Liver (tissue), 9 donors: ENCODE results near the gene GLIPR2. TPM values are rescaled to one million over a fixed set of nuclear protein-coding genes. Genes with fewer than 3 reads are reported as not detected.

Experiments used
- DNase-seq: peaks from one replicate; pipeline ENCODE4 v3.0.0-alpha.2; 2017; ENCODE audit warnings: low spot score
- H3K27ac ChIP-seq, 2 donors: one replicate each; pipeline ENCODE4 v1.7.0; 2013; ENCODE audit warnings: inconsistent platforms in 2 of 2, low read length in 2 of 2, control low read depth in 1 of 2, low read depth in 1 of 2, mild to moderate bottlenecking in 1 of 2
- H3K27me3 ChIP-seq, 4 donors: one replicate each; pipeline versions ENCODE4 v1.6.1 to v1.7.0; 2013; ENCODE audit warnings: low read length in 3 of 4, inconsistent platforms in 1 of 4, mild to moderate bottlenecking in 1 of 4, moderate library complexity in 1 of 4; ENCODE audit not compliant: control insufficient read depth in 4 of 4, insufficient read depth in 4 of 4
- H3K36me3 ChIP-seq, 4 donors: one replicate each; pipeline versions ENCODE4 v1.6.1 to v1.7.0; 2013; ENCODE audit warnings: low read length in 3 of 4, mild to moderate bottlenecking in 3 of 4, low read depth in 1 of 4, moderate library complexity in 1 of 4; ENCODE audit not compliant: control insufficient read depth in 4 of 4, insufficient read depth in 3 of 4
- H3K4me1 ChIP-seq, 4 donors: one replicate each; pipeline versions ENCODE4 v1.6.1 to v1.7.0; 2013; ENCODE audit warnings: low read length in 3 of 4, mild to moderate bottlenecking in 3 of 4, moderate library complexity in 1 of 4; ENCODE audit not compliant: control insufficient read depth in 4 of 4, insufficient read depth in 4 of 4
- H3K4me3 ChIP-seq, 3 donors: one replicate each; pipeline versions ENCODE4 v1.6.1 to v1.7.0; 2013; ENCODE audit warnings: low read length in 3 of 3, control low read depth in 1 of 3, low read depth in 1 of 3, mild to moderate bottlenecking in 1 of 3
- H3K9ac ChIP-seq, 2 donors: one replicate each; pipeline ENCODE4 v1.7.0; 2013; ENCODE audit warnings: low read length in 2 of 2, mild to moderate bottlenecking in 2 of 2, moderate library complexity in 2 of 2, control low read depth in 1 of 2, low read depth in 1 of 2
- H3K9me3 ChIP-seq, 4 donors: one replicate each; pipeline versions ENCODE4 v1.6.1 to v1.7.0; 2013; ENCODE audit warnings: low read length in 3 of 4; ENCODE audit not compliant: control insufficient read depth in 4 of 4
- CTCF ChIP-seq: fragments of 150-350 bp; IDR thresholded peaks from 2 replicates; pipeline ENCODE4 v1.5.1; 2017; ENCODE audit warnings: improper control_type of control experiment, low read depth, low read length; ENCODE audit not compliant: missing input control
- FOXA2 ChIP-seq: IDR thresholded peaks from 2 replicates; pipeline ENCODE4 v1.6.1; 2016; ENCODE audit warnings: antibody characterized with exemption
- HNF4G ChIP-seq: IDR thresholded peaks from 2 replicates; pipeline ENCODE4 v1.6.1; 2016; ENCODE audit warnings: antibody characterized with exemption
- RAD21 ChIP-seq, 2 donors: IDR thresholded peaks; 2 replicates each; pipeline ENCODE4 v1.6.1; 2016; ENCODE audit warnings: antibody characterized with exemption in 2 of 2, mild to moderate bottlenecking in 2 of 2
- REST ChIP-seq: IDR thresholded peaks from 2 replicates; pipeline ENCODE4 v1.6.1; 2016; ENCODE audit warnings: antibody characterized with exemption, mild to moderate bottlenecking
- TAF1 ChIP-seq: conservative IDR thresholded peaks from 2 replicates; pipeline ENCODE4 v1.6.1; 2016; ENCODE audit warnings: antibody characterized with exemption, mild to moderate bottlenecking
- YY1 ChIP-seq: IDR thresholded peaks from 2 replicates; pipeline ENCODE4 v1.6.1; 2016; ENCODE audit warnings: antibody characterized with exemption, mild to moderate bottlenecking
- WGBS: extraction: QIAGEN DNeasy Blood & Tissue Kit; methylation state at CpG from one replicate; pipeline ENCODE4 v1.1.7; 2013; 5-methylcytosine and 5-hydroxymethylcytosine counted together
- polyA plus RNA-seq, 2 donors: library from polyadenylated mRNA; stranded (reverse) in 1 of 2; unstranded in 1 of 2; fragments of 200-250 nt in 1 of 2; fragments of >200 nt in 1 of 2; fragmentation: Nextera tagmentation in 1 of 2; extraction: Ambion mirVana in 1 of 2; gene quantifications; one replicate each; pipeline versions ENCODE4 v1.2.1 to v1.2.3, GENCODE V29; 2013 to 2015
- total RNA-seq, 2 donors: library from RNA; depleted of rRNA; stranded (reverse); fragments of >200 nt; gene quantifications; one replicate each; pipeline ENCODE4 v1.2.3, GENCODE V29; 2014
- TF ChIP-seq, protein P1 (sequence below): IDR thresholded peaks from 2 replicates; pipeline ENCODE4 v1.6.1; 2016; ENCODE audit warnings: antibody characterized with exemption
- donor health status: healthy.
- donor health status: healthy.
- donor health status: healthy.
- donor health status: healthy.
- donor health status: healthy.

Gene GLIPR2
- total and polyA plus RNA-seq, 4 donors, result 1.7 to 17.6 (median 2.9) TPM

DNA sequence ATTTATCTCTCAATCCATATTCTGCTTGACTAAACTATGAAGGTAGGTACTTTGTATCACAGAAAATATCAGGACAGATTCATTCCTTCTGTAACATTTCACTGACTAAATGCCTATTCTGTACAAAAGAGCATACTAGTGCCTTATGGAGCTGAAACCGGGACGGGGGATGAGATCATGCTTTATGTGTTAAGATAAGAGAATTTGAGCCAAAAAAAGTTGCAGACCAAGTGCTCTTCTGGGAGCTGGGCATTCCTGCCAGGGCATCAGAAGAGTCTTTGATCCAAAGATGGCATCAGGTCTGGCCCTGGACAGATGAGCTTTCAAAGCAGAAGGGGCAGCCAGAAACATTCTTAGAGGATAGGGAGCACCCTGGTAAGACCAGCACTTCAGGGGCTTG lies 27.5 kb upstream of the GLIPR2 start (continued):
- no peak for TF ChIP-seq CTCF
- TF ChIP-seq HNF4G, result no peak
- no peak for TF ChIP-seq TAF1

DNA sequence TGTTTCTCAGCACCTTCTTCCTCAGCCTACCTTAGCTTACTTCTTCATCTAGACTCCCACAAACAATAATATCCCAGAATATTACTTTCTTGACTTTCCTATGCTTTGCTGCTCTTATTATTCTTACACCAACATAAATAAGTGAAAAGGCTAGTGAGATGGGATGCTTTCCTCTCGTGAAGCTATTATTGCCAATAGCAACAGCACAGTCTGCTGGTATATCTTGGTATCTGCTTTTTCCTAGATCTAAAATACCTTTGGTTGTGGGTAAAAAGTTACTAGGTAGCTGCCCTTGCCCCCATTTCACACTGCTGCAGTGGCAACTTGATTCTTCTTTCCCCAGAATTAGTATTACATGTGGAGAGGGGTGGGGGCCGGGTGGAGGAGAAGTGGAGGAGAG lies 26.1 kb upstream of the GLIPR2 start:
- no peak for DNase-seq
- no peaks in the 10 kb centered on the region for H3K4me1 ChIP-seq

DNA sequence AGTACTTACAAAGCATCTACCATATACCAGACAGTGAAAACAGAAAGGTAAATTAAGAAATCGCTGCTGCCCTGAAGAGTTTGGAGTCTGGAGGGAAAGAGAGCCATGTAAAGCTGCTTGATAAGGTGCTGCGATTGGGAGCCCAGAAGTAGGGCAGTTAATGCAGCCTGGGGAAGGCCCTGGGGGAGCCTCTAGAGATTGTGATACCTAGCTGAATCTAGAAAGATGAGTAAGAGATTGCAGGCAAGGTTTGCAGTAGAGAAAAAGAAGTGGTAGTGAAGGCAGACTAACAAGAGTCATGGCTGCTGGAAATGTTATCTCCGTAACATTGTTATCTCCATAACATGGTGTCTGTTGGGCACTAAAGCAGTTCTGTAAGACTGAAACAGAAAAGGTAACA lies 24.0 kb upstream of the GLIPR2 start:
- Histone ChIP-seq H3K9me3 (no peaks in the 10 kb centered on the region), H3K4me3 (no peak overlapping the region), H3K9ac (no peak overlapping the region), H3K4me1 (no peaks in the 10 kb centered on the region), H3K27ac (no peak overlapping the region), H3K36me3 (peaks cover 0 to 2% (median 0%) of the 10 kb centered on the region in 4 donors), H3K27me3 (no peaks in the 10 kb centered on the region)
- WGBS, result 96% methylated on average over 3 of the region's 3 CpGs
- no peak for DNase-seq
- TF ChIP-seq, protein P1, sequence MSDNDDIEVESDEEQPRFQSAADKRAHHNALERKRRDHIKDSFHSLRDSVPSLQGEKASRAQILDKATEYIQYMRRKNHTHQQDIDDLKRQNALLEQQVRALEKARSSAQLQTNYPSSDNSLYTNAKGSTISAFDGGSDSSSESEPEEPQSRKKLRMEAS, result no peak
- TF ChIP-seq REST (no peak), YY1 (no peak), CTCF (no peak)

More for the DNA sequence above, 26.1 kb upstream of the GLIPR2 start:
- Histone ChIP-seq H3K4me3 (no peak overlapping the region), H3K27me3 (no peaks in the 10 kb centered on the region), H3K36me3 (peaks cover 0 to 2% (median 0%) of the 10 kb centered on the region in 4 donors), H3K9ac (no peak overlapping the region), H3K27ac (no peak overlapping the region), H3K9me3 (no peaks in the 10 kb centered on the region)
- 65% methylated on average over 2 of the region's 2 CpGs for WGBS
- TF ChIP-seq FOXA2 (no peak), CTCF (peak; percentile 26), RAD21 (IDR thresholded peaks at IDR 0.05) (peak; percentile 69 to 70)
